Activated CD8-positive, alpha-beta memory T cell treated with anti-CD3 and anti-CD28 coated beads, Interleukin-2, amount 50 U/mL, for 1 hour (primary cell): ENCODE measurements around the gene TIMM22.

Experiments
- DNase-seq: peaks from one replicate; pipeline ENCODE4 v3.0.0-alpha.2; 2020; ENCODE audit errors: extremely low read depth

The TIMM22 gene

DNA sequence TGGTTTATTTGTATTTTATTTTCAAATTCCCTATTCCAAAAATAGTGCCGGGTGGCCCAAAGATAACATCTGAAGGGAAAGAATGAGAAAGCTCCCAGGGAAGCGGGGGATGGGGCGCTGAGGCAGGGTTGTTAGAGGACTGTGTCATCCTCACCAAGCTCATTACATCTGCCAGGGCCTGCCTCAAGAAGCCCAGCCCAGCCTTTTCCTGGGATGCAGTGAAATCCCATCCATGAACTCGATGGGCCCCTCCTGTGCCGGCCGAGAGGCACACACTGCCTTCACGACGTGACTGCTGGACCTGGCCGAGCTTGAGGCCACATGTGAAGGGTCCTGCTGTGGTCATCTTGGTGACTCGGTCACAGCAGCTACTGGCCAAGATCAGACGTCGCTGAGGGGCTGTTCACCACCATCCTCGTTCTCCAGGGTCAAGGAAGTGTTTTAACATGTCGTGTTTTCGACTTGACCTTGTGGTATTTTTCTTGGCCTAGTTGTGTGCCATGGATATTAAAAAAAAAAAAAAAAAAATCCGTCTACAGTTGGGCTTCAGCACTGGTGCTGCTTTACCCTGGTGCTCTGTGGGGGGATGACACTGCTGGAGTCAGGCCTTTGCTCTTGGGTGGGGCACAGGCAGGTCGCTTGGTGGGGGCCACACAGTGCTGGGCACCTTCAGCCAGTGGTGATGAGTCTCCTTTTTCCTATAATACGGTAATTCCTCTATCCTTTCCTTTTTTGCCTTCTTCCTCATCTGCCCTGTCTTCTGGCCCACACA is 4.9 kb downstream of the TIMM22 start:
- DNase-seq: no peak

DNA sequence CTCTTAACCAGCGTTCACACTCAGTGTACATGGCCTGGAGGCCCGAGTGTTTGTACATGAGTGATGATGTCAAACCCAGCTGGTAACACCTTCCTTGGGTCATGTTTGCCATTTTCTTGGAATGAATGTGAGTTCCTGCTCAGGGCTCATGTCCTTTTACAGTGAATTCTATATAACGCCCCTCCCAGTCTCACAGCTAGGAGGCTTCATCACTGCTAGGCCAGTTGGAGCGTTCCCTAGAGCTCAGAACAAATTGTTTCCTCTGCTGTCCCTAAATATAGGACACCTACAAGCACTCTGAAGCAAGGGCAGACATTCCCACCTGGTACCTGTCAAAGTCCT is 5.5 kb downstream of the TIMM22 start:
- DNase-seq: no peak

DNA sequence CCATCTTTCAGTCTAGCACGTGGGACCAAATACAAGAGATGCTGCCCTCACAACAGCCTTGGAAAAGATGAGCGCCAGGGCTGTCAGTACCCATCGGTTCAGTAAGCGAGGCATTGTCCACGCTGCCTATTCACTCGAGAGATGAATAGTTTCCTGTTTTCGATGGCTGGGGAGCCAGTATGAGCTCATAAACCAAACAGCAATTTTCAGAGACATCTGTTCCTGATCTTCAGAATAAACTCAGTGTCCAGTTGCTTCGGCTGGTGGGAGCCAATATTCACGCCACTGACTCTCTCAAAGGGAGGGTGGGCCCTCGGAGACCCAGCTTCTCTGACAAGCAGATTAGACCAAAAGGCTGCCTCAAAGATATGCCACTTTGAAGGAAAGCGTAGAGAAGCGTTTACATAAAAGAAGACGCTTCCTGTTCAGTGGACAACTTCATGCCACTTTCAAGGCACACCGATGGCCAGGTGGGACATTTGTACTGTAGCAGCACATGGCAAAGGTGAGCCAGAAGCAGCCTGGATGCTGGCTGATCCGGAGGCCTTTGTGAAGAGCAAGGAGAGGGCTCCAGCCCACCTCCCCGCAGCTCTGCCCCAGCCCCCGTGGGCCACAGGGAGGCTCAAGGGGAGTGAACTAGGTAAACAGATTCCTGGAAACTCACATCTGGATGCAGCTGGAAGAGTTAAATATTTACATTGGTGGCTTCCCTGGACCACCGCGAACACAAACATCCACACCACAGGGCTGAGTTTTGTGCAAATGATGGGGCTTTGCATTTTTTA is 6.0 kb downstream of the TIMM22 start:
- no peak for DNase-seq

DNA sequence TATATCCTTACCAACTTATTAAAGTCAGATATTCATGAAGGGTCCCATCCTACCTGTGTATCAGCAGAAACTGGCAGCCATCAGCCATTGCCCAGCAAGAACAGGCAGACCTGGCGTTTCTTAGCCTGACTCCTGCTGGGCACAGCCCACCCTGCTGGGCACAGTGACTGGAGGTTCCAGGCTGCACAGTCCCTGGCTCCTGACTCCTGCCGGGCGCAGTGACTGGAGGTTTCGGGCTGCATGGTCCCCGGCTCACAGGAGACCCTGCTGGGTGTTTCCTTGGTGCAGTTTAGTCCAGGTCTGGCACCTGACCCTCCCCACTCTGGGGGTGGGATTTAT is 6.7 kb downstream of the TIMM22 start:
- no peak for DNase-seq

DNA sequence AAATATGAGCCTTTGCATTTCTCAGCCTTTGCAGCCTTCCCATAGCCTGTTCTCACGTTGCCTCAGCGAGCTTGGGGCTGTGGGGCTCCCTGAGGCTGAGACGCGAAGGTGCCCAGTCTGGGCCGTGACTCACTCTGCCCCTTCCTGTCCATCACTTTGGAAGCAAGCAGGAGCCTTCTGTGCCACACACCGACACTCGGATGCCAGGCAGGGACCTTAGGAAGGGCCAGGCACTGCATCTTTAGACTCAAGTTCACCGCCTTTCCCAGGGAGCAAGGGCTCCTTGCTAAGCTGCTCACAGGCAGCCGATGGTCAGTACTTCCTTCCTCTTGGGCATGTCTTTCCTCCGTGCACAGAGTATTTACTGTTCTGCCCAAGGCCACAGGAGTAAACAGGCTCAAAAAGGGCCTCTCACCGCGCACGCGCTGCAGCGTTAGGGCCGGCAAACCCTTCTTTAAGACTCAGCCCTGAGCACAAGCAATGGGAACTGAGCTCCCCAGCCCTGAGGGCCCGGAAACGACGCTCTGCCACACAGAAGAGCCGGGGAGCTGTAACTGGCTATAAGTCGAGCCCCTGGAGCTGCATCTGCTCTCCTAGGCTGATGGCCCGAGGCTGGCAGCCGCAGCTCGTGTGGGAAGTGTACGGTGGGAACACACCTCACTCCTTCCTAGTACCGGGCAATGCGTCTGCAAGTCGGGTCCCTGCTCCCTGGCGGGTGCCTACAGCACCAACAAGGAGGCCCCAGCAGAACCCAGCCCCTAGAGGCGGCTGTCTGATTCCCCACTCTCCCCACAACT is 7.2 kb downstream of the TIMM22 start:
- no peak for DNase-seq

DNA sequence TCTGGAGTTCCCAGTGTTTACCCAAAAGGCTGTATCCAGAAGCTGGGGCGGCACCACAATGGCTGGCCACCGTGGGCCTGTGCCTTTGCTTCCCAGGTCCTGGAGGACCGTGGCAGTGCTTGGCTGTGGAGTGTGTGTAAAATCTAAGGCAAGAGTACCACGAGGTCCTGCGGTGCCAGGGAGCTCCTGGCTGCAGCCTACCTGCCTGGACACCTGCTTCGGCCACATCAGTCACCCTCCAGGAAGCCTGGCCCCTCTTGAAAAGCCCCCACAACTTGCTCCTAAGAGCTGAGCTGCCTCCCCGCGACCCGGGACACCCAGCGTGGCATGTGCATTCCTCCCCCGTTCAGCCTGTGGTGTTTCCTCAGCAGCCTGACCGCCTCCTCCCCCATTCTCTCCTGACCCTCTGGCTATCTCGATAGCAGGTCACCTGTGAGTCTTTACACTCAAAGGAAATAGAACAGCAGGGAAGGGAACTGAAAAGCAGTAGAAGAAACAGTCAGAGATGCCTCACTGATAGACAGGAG is 7.9 kb downstream of the TIMM22 start:
- no peak for DNase-seq

DNA sequence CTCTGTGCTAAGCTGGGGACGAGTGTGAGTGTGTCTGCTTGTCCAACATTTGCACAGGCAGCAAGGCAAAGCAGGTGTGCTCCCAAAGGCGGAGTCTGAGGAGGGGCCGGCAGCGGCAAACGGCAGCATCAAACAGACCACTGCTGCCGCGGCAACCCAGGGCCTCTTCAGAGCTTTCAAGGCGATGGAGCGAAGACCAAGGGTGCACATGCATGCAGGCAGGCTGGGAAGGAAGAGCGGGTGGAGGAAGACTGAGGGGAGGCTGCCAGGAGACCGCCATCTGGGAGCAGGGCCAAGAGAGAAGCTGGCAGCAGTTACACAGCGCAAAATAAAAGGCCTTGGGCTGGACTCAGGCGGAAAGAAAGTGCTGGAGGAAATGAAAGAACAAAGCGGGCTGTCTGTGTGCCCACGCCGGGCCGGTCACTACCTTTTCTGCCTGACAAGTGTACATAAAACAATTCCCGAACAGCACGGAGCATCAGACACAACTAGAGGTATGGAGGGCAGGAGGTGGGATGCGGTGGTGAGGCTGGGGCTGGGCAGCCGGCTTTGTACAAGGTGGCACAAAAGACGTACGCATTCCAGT is 8.5 kb downstream of the TIMM22 start:
- DNase-seq: no peak

DNA sequence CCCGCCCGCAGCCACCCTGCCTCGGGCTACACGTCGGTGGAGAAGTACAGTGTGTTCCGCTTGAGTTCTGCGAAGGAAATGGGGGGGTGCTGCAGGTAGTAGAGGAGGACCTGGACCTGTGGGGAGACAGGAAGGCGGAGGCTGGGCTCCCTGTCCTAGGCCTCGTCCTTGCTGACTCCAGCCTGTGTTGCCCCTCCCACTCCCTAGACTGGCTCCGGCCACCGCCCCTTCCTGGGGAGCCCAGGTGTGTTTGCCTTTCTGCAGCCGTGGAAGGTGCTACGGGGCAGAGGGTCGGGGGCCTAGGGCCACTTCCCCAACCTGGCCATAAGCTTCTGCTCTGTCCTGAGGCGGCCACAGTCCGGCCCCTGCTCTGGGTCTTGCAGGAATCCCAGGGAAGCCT is 9.1 kb downstream of the TIMM22 start:
- no peak for DNase-seq

DNA sequence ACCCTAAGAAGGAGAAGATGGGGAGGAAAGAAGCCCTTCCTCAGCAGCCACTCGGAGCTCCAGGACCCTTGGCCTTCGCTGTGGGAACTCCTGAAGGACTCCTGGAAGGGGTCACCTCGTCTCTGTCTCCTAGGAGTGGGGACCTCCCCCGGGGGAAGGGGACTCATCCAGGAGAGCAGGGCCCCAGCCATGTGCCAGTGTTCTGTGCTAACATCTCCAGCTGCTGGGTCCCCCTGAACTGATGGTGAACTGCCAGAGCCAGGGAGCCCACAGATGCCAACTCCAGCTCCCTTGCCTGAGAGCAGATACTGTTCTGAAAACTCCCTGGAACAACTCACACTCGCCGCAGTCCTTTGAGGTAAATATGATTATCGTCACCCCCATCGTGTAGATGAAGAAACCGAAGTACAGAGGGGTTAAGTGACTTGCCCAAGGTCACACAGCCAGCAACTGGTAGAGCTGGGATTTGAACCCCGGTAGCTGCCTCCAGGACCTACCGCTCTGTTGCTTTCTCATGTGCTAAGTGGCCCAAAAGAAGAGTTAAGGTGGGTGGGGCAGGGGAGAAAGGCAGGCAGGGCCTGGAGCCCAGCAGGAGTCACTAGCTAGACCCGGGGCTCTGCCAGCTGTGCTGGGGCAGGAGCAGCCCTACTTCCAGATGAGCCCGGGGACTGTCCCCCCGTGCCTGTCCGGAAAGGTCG is 10.5 kb downstream of the TIMM22 start:
- no peak for DNase-seq

DNA sequence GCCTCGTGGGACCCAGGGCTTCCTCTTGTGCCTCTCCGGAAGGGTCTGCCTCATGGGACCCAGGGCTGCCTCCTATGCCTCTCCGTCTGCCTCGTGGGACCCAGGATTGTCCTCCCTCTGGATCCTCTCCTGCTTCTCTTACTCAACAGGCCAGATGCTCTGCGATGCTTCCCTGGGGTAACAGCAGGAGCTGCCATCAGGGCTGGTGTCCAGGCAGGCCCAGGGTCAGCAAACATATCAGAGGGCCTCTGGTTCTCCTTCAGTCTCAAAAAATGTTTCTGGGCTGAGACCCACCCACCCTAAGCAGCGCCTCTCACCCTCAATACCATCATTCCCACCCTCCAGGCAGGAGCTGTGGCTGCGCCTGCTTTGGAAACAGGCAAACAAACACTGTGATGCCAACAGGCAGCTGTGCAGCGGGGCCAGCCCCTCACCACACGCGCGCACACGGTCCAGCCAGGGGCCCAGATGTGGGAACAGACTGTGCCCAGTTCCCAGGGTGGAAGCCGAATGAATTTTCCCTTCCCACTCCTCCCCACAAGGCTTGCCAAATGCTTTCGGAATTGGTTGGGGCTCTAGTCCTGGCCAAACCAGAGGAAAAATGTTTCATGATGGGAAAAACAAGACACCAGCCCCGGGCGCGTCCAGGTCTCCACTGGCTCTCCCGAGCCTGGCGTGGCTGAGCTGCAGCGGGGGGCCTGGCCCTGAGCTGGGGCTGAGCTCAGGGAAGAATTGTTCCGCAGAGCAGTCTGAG is 11.3 kb downstream of the TIMM22 start:
- DNase-seq: no peak

DNA sequence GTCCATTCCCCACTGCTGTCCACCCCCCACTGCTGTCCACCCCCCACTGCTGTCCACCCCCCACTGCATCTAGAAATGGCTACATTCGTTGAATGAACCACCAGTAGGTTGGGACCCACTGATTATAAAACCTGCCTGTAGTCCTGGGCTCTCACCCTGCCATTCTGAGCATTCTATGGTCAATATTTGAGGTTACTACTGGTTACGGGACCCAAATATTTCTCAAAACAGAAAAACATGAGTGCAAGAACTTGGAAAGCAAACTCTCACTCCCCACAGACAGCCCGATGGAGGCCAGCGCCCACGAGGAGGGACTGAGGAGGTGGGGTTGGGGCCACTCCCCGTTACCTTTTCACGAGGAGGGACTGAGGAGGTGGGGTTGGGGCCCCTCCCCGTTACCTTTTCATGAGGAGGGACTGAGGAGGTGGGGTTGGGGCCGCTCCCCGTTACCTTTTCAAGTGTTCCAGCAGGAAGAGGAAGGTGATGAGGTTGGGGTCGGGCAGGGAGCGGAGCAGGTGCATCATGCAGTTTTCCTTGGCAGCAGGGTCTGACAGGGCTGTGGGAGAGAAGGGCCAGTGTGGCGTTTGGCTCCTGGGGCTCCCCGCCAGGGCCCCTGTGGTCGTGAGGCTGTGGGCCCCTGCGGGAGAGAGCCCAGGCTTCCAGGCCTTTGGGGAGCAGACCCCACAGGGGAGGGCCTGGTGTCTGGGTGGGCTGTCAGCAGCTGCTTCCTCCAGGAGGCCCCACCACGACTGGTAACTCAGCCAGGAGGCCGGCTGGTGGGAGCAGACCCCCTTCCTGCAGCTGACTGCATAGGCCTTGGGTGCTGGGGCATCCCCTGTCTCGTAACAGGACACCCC is 12.5 kb downstream of the TIMM22 start:
- no peak for DNase-seq

DNA sequence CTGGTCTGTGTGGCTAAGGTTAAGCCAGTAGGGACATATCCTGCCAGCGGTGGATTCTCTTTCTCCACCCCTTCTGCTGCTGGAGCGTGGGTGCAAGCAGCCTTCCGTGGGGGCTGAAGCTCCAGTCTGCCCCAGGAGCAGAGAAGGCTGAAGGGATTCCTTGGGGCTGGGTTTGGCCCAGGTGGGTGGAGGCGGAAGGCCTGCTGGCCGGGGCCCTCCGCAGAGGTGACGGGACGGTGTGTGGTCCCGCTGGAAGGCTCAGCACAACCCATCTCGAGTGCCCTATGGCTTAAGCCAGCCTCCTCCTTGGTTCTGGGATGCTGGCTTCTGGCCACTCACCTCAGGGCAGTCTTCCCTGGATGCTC is 13.1 kb downstream of the TIMM22 start:
- DNase-seq: no peak

DNA sequence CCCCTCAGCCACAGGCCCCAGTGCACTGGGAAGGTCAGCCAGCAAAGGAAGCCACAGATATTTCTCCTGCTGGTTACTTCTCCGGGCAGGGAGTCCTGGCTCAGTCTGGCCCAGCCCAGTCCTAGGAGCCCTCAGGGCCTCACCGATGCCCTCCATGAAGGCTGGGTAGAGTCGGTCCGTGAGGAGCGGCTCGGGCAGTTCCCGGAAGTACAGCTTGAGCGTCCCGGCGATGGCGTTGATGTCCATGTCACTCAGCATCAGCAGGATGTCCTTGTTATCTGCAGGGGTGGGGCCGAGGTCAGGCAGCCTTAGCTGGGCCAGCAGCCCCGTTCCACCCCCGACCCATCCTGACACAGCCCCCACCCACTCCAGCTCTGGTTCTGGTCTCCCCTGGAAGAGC is 13.7 kb downstream of the TIMM22 start:
- no peak for DNase-seq

DNA sequence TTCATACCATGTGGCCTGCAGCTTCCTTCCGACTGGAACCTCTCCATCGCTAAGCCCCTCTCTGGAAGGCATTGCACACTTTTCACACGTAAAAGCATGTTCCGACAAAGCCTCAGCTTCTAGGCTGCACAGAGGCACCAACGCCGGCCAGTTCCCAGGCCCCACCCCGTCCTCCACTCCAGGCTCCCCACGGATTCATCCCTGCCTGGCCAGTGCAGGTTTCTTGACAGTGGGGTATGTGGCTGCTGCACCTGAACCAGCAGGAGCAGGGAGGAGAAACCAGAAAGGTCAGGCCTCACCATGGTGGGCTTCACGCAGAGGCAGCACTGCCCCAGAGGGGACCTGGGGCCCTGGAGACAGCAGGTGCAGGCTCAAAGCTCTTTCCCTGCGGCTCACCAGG is 14.2 kb downstream of the TIMM22 start:
- no peak for DNase-seq

DNA sequence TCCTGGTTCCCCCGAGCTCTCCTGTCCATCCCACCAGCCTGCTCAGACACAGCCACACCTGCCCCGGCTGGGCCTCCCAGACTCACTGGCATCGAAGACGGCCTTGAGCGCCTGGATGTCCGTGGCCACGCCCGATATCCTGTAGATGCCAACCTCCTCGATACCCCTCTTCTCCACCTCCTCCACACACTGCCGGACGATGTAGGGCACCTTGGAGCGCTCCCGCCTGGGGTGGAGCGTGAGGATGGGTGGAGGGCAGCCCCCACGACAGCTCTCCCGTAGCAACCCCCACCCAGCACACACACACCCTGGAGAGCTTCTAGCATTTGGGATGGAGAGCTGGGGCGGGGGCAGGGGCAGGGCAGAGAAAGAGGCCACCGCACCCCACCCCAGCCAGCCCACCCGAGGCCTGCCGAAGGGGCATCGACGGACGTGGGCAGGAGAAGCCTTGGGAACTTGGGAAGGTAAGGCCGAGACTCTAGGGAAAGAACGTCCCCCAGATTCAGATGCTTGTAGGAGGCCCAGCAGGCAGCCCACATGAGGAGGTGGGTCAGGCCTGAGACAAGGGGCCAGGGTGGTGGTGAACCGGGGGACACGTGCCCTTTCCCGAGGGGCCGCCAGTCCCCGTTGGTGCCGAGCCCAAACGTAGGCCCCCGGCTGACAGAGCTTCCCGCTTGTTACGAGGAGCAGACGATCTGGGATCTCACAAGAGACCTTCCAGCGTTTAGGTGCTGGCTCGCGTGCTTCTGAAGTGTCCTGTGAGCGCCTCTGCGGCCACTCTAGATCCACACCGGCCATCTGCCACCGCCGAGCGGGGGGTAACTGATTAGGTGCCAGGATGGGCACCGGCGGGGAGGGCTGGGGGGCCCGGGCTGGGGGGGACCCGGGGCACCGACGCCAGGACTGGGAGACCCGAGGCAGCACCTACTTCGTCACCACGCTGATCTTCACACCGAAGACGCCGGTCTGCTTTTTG is 15.1 kb downstream of the TIMM22 start:
- DNase-seq: no peak

DNA sequence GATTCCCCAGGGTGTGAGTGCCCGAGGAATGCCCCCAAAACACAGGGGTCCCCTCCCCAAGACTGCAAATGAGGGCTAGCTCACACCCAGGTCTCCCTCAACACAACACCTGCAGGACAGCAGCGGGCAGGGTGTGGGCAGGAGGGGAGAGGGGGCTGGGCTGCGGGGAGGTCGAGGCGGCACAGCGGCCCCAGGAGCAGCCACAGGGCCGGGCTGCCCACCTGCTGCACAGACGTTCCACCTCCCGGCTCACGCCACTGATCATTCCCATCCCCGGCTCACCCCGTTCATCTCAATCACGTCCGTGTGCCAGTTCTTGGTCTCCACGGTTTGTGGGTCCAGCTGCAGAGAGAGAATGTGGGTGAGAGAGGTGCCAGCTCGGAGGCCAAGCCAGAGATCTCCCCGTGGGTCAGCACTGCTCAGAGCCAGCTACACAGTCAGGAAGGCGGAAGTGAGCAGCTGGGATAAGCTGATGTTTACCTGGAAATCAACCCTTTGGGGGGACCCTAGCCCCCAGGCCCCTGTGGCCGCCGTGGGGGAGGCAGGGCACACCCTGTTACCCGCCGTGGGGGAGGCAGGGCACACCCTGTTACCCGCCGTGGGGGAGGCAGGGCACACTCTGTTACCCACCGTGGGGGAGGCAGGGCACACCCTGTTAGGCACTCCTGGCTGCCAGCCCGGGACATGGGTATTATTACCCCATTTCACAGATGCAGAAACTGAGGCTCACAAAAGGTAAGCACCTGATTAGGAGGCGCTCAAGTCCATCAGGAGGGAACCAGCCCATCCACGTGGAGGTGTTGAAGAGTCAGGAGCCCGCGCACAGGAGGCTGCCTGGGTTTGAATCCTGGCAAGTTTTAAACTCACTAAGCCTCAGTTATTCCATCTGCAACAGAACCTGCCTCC is 16.1 kb downstream of the TIMM22 start:
- DNase-seq: no peak

DNA sequence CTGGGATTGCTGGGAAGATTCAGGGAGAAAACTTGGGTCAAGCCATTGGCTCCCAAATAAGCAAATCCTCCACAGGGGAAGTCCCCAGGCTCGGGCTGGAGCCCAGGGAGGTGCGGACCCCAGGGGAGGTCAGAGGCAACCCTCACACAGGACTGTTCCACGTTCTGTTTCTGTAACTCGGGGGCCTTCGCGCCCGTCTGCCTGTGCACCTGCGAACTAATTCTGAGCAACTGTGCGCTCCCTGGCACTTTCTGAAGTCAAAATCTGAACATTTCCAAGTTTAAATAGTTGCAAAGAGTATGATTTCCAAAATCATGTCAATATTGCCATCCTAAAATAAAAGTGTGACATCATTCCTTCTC is 16.8 kb downstream of the TIMM22 start:
- DNase-seq: no peak

DNA sequence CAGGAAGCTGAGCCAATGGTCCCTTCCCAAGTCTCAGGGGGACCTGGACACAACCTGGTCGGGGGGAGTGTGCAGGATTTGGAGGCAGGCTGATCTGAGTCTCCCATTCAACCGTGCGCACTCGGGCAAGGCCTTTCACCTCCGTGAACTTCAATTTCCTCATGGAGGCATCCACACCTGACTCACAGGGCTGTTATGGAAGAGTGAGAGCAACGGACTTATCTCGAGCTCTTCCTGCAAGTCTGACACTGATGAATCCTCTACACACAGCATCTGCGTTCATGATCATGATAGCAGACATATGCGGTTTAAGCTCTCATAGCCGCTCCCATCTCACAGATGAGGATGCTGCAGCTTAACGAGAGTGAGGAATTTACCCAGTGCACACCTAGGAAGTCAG is 21.6 kb downstream of the TIMM22 start:
- DNase-seq: no peak
